Activated CD4-positive, alpha-beta T cell treated with anti-CD3 and anti-CD28 coated beads for 48 hours (primary cell): Measurements from ENCODE around the gene ATP8A1.

Source experiments
- DNase-seq: peaks from one replicate; pipeline ENCODE4 v3.0.0-alpha.2; 2020

The ATP8A1 gene

DNA sequence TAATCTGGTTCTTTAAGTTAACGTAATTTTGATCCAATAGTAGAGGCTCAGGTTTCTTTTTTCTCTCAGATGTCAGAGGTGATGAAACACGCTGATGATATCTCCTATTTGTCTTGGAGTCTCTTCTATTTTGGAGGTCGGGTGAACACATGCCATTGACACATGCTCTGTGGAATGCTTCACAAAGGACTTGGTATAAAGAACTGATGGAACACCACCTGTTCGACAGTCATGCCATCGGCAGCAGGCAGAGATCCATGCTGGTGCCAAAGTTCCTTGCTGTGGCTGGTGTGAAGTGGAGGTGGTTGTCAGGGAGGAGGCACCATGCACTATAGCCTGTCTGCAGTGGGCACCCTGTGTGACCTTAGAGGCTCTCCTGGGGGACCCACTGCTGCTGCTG lies 94.9 kb downstream of the ATP8A1 start:
- DNase-seq: no peak

DNA sequence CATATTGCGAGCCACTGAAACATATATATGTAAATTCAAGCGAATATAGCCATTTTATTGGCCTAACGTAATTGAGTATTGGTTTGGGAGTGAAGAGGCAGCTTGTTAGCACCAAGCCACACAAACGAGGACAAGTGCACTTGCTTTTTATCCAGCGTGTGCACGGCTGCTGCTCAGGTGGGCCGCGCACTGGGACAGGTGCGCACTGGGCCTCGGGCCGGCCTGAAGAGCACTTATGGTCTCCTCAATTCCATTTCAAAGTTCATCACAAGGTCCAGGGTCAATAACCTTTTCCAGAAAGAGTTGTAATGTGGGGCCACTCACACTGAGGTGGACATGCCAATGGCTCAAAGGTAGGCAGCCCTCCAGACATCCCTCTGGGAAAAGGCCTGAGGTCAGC lies 95.9 kb downstream of the ATP8A1 start:
- DNase-seq: no peak

DNA sequence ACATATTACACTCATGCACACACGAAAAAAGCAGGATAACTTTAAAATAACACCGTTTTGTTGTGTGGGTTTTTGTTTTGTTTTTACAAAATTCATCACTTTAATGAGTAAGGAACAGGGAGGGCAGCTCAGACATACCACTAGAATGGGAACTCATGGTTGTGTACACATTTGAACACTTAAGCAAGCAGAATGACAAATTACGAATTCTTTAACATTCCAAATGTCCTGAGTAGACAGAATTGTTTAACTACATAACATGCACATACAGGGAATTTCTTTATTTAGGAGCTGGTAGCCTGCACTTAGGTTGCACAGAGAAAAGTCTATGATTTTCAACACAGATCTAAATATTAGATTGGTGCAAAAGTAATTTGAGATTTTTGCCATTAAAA lies 96.4 kb downstream of the ATP8A1 start:
- no peak for DNase-seq

DNA sequence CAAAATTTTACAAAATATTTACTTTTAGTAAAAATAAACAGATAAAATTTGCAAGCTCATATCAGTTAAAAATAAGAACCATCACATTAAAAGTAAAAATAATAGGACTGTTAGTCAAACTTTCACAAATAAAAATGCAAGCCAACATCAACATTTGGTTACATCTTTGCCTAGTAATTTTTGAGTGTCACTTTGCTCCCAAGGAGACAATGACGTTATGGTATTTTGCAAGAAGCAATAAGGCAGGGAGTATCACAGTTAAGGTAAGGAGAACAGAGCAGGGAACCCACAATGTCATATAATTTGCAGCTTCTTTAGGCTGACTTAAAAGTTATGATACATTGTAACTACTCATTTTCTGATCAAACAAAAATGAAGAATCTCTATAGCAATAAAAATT lies 98.7 kb downstream of the ATP8A1 start:
- no peak for DNase-seq

DNA sequence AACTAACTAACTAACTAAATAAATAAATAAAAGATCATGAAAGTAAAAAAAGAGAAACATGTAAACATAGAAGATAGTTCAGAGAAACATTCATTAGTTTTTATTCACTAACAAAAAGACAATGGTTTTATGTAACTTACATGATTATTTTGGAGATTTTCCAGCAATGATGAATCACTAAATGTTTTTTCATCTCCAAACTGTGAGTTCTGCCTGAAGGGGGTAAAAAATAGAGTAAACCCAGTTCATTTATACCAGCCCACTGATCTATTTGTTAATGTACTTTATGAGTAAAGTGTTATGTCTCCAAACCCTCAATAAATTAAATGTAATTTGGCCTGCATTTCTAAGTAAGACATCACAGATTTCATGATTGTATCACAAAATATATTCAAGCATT lies 101.1 kb downstream of the ATP8A1 start:
- DNase-seq: no peak

DNA sequence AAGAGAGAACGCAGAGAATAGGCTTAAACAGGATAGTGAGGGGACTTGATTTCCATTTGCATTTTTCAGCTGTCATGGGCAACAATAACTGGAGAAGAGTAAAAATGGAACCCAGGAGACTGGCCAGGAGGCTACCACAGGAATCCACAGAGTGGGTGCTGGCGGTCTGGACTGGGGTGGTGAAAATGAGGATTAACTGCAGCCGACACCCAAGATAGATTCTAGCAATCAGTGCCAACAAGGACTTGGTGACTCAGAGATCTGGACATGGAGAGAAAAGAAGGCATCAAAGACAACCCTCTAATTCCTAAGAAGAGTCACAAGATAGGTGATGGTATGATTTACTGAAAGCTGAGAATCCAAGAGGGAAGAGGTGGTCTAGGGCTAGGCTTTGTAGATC lies 102.8 kb downstream of the ATP8A1 start:
- DNase-seq: no peak

DNA sequence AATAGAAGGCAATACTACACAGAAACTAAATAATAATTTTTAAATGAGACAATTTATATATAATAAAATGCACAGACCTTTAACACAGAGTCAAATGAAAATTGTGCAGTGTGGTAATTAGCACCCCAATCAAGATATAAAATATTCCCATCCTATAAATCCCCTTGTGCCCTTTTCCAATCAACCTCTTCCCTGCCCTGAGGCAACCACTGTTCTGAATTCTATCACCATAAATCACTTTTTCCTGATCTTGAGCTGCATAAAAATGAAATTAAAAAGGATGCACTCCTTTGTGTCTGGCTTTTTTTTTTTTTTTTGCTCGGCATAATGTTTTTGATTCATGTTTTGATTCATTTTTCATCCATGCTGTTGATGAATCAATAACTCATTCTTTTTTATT lies 107.0 kb downstream of the ATP8A1 start:
- no peak for DNase-seq

DNA sequence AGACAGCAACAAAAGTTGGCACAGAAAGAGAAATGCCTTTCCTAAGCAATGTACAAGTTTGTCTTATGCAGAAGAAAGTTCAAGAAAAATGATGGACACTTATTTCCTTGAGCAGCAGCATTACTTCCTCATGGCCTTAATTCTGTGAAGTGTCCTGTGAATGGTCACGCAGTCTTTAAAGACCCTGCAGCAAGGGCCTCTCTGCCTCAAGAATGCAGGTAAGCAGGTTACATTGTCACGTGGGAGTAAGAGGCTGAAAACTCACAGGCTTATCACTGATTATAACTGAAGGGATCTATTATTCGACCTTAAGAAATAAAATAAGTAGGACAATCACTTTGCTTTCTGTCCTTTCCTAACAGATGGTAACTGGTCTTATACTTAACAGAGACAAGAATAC lies 109.1 kb downstream of the ATP8A1 start:
- no peak for DNase-seq

DNA sequence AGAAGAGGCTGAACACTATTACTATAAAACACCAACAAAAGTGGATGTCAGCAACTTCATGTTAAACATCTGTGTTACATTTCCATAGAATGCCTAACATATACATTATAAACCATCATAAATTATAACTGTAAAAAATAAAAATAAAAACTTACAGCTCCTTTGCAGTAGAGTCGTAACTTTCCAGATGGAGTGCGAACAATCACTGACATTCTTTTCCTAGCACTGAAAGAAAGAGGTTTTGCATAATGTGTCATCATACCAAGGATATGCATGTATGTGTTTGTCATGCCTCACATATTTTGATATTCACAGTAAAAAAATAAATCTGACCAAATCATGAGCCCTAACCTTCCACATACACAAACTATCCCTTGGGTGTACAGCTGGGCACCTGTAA lies 113.1 kb downstream of the ATP8A1 start:
- DNase-seq: no peak

DNA sequence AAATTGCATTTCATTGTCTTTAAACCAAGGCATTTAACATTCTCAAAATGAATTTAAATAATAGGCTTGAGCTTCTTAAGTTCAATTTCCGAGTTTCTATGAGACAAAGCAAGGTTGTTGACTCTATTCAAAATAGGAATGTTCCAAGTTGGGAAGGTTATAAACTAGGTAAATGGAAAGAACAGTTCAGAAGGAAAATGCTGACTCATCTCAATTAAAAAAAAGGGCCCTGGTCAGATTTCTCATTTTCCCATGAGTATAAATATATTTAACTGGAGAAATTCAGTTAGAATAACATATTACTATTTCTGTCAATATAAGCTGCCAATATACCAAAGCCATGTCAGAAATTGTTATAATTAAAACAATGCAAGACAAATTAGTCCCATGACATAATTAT lies 113.8 kb downstream of the ATP8A1 start:
- DNase-seq: no peak

DNA sequence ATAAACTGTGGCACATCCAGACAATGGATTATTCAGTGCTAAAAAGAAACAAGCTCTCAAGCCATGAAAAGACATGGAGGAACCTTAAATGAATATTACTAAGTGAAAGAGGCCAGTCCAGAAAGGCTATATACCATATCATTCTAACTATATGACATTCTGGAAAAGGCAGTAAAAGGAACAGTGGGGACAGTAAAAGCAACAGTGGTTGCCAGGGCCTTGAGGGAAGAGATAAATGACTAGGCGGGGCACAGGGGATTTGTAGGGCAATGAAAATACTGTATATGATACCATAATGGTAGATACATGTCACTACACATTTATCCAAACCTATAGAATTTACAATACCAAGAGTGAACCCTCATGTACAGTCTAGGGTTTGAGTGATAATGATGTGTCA lies 115.3 kb downstream of the ATP8A1 start:
- DNase-seq: no peak

DNA sequence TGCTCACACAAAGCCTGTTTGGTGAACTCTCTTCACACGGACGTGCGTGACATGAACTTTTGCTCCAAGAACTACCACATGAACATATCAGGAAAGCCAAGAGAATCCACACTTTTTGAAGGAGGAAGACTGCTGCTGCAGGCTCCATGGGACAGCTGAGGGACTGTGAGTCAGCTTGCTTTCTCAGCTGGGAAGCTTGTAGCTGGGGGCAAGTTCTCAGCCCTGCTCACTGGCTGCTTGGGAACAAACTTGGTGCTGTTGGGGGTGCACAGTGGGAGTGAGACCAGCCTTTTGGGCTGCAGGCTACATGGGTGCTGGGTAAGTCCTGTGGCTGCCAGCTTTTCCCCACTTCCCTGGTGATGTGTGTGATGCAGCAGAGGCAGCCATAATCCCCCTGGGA lies 123.9 kb downstream of the ATP8A1 start:
- DNase-seq: no peak

DNA sequence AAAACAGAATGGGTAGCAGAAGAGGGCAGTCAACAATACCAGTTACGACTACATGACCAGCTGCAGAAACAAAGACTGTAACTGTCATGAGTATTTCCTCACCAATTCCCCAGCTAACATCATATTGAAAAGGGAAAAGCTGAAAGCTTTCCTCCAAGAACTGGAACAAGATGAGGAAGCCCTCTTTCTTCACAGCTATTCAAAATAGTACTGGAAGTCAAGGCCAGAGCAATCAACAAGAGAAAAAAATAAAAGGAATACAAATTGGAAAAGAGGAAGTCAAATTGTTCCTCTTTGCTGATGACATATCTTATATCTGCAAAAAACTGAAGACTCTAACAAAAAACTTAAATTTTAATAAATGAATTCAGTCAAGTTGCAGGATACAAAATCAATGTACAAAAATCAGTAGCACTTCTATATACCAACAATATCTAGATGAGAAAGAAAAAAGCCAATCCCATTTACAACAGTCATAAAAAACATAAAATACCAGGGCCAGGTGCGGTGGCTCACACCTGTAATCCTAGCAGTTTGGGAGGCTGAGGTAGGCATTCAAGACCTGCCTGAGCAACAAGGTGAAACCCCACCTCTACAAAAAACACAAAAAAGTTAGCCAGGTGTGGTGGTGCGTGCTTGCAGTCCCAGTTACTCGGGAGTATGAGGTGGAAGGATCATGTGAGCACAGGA lies 125.4 kb downstream of the ATP8A1 start:
- DNase-seq: no peak

DNA sequence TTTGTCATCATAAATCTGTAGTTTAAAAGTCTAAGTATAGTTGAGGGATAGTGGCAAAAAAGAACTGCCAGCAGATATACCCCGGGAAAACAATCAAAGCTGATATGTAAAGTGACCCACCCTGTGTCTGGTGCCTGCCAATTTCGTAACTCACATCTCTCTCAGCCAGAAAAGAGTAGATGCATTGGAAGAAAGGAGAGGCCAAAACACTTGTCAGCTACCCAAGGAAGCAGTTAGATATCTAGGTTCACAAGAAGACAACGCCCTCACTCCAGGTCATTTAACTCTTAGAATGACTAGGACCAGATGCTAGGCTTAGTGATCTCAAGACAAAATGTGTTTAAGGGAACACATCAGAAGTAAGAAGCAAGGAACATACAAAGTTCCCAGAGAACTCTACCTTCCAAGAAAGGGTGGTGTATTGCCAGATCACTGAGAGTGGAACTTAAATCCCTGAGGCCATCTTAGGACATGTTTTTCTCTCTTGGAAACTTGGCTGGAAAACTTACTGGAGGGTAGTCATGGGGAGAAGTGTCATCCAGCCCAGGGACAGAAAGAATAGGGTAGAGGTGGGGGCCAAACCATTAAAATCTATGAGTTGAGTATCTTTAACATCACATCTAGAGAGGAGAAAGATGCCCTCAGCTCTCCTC lies 133.7 kb downstream of the ATP8A1 start:
- DNase-seq: no peak

DNA sequence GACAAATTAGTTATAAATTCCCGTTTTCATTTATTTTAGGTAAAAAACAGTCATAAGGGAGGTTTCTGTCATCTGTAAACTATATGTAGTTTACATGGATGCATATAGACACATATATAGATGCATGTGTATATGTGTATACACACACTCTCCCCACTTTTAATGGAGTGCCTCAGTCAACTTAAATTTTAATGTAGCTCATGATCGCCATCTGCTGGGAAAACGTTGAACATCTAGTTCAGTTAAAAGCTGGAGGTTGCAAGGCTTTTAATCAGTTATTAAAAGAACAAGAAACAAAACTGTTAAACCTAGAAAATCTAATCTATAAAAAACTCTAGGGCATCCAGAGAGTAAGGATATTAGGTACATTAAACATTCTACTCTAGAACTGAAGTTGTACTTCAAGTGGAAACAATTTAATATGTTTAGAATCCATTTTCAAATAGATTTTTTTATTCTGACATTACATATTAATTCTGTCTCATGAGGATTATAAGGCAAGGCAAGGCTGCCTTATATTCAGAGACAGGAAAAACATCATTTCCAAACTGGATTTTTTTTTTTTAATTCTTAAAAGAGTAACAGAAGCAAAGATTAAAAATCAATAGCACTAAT lies 137.0 kb downstream of the ATP8A1 start:
- peak; percentile 55 for DNase-seq

DNA sequence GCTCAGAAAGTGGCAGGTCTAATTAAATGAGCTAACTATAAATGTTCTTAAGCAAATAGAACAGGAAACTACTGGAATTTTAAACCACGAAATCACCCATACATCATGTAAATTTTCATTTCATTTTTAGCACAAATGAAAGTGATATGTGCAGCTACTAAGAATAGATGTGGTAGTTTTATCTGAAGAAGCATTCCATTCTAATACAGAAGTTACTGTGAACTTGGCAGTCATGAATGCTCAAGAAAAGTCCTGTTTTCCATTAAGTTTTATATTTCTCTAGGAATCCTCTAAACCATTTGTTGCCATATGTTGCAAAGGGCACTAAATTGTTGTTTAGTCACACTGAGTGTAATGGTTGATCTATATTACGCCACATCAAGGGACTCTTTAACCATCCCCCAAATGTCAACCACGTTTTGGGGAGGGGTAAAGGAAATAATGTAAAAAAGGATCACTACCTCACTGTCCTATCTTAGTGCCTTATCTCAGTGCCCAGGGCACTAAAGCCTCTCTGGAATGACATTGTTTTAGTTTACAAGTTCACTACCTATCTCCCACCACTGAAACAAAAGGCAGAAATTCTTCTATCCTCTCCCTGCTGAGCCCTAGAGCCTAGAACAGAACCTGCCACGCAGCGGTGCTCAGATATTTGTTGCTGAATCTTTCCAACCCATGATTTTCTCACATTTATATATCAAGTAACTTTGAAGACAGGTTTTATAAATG lies 141.6 kb downstream of the ATP8A1 start:
- DNase-seq: no peak

DNA sequence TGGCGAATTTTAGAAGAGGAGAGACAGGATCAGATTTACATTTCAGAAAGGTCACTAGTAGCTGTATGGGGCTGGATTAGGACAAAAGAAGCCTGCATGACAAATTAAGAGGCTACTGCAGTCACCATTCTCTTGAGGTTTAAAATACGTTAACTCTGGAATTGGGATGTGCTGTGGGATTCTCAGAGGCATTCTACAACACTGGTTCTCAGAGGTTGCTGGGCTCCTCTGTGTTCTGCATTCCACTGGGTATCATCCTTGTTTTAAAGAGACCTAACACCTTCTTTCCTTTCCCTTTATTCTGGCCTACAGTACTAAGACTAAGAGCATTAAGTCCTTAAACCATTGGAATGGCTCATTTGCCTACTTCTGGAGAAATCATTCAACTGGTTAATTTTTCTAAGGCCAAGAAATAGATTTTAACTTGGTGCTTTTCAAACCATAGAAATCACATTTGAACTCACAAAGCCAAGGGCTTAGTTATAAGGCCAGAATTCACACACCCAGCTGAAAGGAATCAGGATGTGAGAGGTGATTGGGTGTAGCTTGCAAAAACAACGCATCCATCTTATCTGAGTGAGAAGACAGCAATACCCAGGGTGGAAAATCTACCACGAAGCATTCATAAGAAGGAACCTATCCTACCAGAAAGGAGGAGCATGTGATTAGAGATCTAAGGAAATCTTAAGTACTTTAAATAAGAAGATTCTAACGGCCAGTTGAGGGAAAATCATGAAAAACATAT lies 143.0 kb downstream of the ATP8A1 start:
- no peak for DNase-seq

DNA sequence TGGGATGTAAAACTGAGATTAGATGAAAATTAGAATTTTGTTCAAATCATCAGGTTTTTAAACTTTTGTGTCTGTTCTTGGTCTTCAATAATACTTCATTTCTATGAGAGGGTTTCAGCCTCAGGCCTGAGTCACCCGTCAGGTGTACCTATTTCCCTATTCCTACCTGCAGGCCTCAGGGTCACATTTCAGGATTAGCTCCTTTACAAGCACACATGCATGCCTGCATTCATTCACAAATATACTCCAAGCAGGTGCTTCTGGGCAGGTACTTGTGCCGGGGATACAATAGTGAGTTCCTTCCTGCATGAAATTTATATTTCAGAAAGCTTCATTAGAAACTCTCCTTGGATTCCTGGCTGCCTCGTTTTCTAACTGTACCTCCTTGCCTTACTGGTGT lies 144.7 kb downstream of the ATP8A1 start:
- DNase-seq: no peak

DNA sequence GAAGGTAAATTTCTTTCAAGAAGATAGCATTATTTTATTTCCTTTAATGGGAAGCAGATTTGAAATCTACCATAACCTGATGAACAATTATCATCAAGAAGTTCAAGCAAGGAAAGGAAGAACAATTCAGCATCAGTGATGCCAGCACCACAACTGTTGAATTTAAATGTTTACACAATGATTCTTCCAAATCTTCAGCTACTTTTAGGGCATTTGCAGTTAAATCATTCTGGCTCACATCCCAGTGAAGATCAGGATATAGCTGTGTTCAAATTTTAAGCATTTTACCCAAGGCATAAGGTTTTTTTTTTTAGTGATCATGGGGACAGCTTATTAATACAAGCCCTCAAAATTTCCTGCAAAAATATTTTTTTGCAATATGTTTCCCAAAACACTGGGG lies 146.7 kb downstream of the ATP8A1 start:
- no peak for DNase-seq

DNA sequence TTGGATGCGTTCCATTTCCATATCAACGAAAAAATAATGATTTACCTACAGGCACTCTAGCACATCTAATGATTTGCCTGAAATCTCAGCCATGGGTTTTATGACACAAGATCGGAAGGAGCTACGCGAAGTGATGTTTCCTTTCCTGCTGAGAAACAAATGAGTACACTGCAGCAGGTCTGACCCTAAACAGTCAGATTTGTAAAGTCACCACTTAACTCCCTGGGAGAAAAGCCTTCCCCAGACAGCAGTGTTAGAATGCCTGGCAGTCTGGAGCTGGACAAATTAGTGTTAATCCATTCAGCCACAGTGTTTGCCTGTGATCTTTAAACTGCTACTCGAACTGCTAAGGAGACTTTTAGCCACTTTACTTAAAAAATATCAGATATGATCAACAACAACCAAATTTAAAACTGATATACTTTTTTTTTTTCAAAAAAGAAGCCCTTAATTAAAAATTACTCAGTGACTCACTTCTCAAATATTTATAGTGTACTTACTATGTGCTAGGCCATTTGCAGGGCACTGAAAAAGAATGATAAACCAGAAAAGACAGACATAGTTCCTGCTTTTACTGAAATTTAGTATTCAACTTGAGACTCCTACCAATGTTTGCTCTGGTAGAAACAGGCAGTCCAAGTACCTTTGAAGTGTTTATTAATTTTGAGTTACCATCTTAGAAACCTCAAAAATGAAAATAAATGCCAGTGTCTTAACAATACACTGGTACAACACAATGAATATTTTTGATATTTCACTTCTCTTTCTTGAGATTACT lies 155.1 kb downstream of the ATP8A1 start:
- no peak for DNase-seq

DNA sequence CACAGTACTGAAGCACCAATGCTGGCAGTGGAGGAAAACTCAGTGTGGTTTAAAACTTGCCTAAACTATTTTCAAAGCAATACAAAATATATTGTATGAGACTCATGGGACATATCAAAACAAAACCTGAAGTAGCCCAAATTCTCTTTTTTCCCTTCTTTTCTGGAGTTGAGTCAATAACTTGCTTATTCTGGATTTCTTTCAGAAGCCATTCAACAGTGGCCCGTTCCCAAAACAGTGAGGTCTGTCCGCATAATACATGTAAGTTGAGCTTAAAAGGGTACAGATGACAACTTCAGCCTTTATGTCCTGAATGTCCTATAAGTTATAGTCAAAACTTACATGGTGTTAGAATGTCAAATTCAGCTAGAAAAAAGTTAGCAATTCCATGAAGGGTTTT lies 158.9 kb downstream of the ATP8A1 start:
- DNase-seq: no peak

DNA sequence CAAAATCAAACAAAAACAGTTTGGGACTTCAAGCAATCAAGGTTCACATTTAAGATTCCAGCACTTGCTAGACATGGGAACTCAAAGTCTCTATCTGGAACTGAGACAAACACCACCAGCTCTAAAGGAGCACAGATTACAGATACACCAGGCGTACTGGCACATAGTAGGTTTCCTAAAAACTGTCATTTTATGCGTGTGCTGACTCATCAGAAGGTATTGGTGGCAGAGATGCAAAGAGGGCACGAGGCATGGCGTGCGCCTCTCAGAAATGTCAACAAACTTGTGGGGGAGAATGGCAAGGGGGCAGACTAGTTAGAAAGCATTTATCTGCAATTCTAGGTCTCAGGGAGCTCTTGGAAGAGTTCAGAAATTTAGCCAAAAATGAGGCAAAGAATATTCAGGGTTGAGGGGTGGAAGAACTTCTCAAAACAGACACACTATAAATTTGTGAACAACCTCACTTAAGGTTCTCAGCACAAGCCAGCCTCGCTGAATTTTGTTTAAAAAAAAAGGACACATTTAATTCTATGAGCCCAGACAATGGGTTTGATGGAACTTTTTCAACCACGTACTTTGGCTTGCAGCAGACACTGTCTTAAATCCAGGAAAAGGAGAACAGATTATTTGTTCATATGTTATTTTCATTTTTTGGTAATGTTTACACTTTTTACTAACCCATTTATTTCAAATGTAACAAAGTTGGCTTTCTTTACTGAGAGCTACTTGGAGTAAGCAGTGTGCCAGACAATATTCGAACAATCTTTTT lies 159.6 kb downstream of the ATP8A1 start:
- DNase-seq: no peak
